ENCODE results near the gene IGDCC3.
A peak's percentile ranks its signal among the peaks of the same experiment; 100 is the strongest.
"Not testable (repeated sequence)": the region's sequence is repeated elsewhere in the genome, so short reads cannot be mapped to it uniquely, and the experiment has no call there.

IGDCC3 gene

DNA sequence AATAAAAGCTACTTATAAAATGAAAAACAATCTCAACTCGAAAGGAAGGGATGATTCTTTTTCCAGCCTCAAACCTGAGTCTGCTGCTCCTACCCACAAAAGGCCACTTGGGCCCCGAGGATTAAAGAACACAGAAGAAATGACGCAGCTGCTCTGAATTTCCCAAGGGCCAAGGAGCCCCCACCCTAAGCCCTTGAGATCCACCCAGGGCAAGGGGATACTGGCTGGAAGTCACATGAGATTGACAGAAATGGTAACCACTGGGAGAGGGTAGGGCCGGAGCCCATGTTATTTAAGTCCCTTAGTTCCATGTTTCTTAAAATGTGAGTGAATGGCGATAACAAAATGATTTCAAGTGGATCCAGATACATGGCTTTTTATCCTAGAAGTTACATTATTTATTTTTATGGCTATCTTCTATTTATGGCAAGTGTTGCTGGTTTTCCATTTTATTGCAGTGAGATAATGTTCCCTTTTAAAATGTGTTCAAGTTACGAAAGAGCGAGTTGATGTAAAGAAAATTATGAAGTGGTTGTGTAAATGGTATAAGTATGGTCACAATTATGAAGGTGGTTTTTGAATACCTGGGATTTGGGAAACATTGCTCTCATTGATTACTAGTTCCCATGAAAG, 28.1 kb upstream of the IGDCC3 start:
- DNase-seq = no peak

DNA sequence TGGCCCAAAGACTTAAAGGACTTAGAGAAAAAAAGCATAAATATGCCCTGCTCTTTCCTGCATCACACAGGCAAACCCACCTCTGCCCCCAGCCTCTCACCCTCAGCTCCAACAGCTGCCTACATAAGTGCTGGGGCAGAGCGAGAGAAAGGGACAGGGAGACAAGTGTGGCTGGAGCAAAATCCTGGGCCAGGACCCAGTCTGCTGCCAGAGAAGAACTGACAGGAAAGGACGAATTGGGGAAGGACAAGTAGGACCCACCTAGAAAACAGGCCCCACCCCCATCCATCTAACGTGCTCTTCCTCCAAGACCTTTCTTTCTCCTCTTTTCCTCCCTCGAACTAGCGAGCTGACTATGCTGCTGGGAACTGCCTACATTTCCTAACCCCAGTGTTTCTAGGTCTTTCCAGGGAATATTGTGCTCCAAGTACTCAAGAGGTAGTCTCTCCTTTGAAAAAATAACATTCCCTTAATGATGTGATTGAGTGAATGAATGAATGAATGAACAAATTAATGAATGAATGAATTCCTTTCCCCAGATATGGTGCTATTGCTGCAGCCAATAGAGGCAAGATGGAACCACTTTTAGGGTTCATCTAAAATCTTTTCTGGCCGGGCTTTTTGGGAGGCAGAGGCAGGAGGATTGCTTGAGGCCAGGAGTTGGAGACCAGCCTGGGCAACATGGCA, 26.5 kb upstream of the IGDCC3 start:
- DNase-seq = no peak

DNA sequence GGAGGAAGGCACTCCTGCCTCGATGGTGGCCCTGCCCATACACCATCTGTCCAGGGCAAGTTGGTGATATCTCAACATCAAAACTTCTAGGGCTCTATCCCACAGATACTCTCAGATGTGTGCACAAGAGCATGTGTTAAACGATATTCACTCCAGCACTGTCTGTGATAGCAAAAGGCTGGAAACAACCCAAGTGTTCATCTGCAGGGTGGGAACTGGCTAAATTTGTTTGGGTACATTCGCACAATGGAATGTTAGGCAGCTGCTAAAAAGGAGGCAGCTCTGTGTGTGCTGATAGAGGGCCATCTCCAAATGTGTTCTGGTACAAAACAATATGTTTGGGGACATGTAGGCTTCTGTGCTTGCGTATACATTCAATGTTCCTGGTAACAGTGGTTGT, 25.2 kb upstream of the IGDCC3 start:
- no peak for DNase-seq

DNA sequence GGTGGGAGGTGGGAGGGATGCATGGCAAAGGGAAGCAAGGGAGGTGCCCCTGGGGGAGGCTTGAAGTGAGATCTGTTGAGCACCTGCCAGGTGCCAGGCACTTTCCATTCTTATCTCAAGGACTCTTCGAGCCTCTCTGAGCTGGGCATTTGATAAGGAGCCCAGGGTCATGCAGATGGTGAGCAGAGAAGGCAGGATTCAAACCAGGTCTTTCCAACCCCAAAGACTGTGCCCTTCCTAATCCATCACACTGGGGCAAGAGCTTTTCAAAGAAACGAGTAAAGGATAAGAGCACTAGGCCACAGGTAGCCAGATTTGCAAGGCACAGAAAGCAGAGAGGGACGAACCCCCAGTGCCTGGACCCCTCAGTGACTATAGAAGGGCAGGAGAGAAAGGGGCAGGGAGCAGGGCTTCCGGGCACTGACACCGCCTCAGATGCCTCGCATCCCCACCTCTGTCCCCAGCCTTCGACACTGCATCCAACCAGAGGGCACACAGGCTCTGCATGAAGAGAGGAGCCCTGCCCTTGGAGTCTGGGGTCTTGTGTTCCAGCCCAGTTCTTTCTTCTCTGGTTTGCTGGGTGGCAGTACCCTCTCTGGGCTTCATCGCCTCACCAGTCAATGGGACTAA, 23.9 kb upstream of the IGDCC3 start:
- DNase-seq = no peak

DNA sequence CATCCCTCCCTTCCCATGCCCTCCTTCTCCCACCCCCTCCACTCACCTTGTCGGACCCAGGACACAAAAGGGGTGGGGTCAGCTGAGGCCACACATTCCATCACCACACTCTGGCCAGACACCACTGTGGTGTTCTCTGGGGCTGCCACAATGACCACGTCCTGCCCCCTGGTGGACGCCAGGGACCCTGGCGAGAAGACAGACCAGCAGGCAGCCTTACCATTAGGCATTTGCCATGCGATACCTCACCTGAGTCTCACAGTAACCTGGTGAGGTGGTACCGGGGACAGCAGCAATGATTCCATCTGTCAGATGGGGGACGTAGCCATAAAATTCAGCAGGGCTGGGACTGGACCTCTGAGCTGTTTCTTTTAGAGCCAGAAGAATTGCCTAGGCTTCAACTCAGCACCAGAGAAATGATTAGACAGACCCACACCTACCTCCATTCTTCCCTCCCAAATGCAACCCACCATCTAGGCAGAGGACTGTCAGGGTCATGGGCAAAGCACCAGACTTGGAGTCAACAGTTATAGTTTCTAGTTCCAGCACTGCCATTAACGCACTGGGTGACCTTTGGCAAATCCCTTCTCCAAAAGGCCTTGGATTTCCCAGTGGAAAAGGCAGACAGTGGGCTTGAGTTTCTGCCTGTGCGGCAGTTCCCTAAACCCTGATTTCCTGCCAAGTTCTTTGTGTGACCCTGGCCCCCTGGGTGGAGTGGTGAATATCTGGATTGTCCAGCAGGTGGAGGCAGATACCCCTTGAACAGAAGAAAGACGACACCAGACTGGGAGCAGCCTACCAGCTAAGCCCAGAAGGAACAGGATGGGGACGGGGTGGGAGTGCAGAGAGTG, 23.2 kb upstream of the IGDCC3 start:
- DNase-seq = peak; percentile 24 to 31

DNA sequence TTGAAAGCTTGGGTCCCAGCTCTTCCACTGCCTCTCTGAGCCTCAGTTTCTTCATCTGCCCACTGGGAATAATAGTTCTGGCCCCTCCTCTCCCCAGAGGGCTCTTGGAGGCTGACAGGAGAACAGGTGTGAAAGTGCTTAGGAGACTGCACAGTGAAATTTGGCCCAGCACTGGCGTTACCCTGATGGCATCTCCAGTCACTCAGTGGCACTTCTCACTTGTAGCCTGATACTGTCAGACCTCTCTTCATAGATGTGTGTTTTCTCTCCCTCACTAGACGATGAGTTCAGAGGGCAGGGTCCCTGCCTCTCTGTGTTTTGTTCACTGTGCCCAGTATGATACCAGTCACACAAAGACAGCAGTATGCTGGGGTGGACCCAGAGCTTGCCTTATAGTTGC, 22.2 kb upstream of the IGDCC3 start:
- no peak for DNase-seq

DNA sequence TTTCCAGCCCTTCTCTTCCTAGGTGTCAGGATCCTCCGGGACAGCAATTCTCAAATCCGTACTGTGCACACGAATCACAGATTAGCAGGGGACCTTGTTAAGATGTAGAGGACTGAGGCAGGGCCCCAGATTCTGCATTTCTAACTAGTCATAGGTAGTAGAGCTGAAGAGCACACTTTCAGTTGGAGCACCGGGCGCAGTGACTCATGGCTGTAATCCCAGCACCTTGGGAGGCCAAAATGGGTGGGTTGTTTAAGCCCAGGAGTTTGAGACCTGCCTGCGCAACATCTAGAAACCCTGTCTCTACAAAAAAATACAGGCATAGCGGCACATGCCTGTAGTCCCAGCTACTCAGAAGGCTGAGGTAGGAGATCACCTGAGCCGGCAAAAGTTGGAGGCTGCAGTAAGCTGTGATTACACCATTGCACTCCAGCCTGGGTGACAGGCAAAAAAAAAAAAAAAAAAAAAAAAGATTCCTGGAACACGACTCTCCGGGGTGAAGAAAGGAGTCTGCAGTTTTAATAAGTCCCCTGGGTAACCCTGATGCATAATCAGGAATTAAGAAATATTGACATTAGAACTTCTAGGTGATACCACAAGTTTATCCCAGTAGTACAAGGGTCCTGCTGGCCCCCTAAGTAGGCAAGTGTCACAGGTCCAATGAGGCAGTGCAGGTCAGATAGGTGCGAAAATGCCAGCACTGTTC, 21.4 kb upstream of the IGDCC3 start:
- DNase-seq = no peak

DNA sequence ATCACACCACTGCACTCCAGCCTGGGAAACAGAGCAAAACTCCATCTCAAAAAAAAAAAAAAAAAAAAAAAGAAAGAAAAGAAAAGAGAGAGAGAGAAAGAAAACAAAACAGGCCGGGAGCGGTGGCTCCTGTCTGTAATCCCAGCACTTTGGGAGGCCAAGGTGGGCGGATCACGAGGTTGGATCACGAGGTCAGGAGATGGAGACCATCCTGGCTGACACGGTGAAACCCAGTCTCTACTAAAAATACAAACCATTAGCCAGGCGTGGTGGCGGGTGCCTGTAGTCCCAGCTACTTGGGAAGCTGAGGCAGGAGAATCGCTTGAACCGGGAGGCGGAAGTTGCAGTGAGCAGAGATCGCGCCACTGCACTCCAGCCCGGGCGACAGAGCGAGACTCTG, 20.7 kb upstream of the IGDCC3 start:
- not testable (repeated sequence) for DNase-seq

DNA sequence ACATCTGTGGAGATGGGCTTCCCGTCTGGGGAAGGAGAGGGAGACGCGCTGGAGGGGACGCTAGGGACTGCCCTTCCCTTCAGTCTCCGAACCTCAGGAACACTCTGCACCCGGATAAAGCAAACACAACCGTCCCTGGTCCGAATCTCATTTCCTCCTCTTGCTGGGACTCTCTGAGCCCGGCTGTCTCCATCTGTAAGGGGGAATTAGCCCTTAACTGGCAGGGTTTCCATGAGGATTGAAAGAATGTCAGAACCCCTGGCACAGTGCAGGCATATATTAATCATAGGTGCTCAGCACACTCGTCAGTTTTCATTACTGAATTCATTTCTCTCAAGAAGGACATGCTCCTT, 19.1 kb upstream of the IGDCC3 start:
- no peak for DNase-seq

DNA sequence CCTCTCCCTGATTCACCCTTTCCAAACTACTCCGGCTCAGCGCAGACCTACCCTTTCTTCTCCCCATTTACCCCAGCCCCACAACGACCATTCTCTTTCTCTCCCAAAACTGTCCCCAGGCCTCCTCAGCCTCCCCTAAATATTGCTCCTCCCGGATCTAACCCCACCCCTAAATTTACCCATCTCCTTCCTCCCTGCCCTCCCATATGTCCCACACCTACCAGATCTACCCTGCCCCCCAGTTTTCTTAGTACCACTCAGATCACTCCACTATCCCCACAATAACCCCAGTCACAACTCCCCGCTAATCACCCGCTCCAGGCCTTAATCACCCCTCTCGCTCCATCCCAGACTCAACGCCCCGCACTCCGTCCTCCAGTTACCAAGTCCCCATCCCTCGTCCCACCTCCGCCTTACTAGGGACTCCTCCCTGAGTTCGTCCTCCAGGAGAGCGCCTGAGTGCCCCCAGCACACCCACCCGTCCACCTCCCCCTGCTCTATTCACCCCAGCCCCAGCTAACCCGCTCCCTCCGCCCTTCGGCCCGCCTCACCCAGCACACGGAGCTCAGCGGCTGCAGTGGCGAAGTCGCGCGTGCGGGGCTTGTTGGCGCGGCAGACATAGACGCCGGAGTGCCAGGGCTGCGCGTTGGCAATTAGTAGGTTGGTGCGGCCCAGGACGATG, 18.6 kb upstream of the IGDCC3 start:
- DNase-seq = no peak

DNA sequence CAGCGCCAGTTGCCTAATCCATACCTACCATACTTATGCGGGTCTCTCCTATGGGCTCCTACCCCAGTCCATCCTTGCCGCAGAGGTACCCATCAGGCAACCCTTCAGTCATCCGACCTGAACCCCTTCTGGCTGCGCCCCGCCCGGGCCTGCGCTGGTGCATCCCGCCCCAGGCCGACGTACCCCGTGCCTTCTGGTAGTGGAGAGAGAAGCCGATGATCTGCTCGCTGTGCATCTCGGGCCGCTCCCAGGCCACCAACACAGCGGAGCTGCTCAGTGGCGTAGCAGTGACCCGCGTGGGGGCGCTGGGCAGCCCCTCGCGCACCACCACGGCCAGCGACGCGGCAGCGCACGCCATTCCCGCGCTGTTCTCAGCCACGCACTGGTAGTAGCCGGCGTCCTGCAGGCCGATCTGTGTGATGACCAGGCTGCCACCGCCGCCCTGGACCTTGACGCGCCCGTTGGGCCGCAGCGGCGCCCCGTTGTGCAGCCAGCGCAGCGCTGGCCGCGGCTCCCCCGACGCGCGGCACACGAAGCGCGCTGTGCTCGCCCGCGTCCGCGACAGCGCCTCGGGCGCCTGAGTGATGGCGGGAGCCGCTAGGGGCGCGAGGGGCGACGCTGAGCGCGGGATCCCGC, 17.9 kb upstream of the IGDCC3 start:
- no peak for DNase-seq

DNA sequence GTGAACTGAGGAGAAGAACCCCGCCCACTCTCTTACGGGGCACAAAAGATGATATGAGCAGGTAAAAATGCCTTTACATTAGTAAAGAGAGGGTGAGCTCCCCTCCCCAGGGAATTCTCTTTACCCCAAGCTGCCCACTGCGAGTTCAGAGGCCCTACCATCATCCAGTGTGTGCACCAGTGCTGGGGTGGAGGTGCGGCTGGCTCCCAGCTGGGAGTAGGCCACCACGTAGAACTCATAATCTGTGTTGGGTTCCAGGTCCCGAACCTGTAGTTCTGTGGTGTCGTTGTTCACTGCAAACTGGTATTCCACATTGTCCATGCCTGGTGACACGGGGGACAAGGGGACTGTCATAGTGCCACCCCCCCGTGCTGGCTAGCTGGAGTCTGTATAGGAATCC, 17.1 kb upstream of the IGDCC3 start:
- DNase-seq = no peak

DNA sequence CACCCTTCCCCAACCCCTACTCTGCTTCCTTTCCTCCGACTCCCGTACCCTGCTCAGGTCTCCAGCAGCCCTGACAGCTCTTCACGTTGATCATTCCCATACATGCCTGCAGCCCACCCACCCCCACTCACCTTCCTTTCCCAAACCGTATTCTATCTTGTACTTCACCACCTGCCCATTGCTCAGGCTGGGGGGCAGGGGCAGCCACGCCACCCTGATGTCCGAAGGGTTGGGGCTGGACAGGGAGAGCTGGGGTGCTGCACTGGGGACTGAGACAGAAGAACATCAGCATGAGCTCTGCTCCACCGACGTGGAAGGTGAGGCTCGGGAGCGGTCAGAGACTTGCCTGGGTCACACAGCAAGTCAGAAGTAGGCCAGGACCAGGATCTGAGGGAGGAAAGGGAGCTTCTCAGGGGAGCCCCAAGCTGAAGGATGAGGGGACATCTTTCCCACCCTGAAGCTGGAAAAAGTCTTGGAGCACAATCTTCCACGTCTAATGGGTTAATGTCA, 16.5 kb upstream of the IGDCC3 start:
- DNase-seq = no peak

DNA sequence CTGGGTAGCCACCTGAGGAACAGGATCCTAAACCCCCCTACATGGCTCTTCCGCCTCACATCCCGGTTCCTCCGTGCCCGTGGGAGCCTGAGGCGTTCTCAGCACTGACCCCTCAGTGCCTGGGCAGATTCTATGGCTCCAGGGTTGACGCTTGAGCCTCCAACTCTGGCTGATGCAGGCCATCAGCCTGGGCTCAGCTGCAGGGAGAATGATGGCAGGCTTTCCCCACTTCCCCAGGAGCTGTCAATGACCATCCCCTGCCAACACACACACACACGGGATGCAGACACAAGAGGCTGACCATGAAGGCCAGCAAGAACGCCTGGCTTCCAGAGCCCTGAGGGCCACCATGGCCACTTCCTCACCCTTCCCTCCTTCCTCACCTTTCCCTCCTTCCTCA, 15.8 kb upstream of the IGDCC3 start:
- DNase-seq = no peak

DNA sequence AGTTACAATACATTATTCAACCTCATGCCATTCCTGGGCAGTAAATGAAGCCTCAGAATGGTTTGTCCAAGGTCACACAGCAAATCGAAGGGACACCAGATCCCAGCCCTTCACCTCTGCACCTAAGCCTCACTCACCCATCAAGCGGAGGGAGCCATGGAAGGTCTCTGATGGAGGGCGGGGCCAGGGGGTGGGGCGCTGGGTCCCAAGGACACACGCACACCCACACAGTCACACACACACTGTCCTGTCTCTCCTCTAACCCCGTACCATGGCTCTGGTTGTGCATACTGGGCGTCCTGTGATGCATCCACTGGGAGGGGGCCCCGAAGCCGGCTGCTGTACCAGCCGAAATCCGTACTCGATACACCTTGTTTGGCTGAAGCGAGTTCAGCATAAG, 15.3 kb upstream of the IGDCC3 start:
- no peak for DNase-seq

DNA sequence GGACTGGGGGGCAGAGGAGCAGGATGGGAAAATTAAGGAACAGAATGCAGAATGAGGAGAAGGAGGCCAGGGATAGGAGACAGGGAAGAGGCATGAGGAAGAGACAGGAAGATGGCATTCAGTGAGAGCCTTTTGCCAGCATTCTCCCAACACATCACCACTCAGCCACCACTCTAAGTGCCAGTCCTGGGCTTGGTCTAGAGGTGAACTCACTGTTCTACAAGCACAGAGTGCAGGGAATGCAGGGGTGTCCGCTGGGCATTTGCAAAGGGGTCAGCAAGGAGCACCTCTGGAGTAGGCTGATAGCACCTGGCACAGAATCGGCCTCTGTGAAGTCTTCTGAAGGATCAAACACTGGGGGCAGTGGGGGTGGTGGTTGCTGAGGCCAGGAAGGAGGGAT, 14.6 kb upstream of the IGDCC3 start:
- no peak for DNase-seq

DNA sequence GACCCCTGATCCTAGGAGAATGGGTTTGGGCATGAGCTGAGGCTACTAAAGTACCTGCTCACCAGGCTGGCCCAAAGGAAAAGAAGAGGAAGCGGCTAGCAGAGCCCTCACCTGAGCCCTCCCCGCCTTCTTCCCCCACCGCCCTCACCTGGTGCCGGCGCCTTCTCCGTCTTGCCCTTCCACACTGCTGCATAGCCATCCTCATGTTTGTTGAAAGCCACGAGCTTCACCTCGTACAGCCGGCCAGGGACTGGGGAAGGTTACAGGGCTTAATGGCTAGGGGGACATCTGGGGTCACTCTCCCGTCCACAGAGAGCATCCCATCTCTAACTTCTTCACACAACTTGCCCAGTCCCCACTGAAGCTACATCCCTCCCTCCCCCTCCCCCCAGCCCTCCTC, 13.9 kb upstream of the IGDCC3 start:
- DNase-seq = no peak

DNA sequence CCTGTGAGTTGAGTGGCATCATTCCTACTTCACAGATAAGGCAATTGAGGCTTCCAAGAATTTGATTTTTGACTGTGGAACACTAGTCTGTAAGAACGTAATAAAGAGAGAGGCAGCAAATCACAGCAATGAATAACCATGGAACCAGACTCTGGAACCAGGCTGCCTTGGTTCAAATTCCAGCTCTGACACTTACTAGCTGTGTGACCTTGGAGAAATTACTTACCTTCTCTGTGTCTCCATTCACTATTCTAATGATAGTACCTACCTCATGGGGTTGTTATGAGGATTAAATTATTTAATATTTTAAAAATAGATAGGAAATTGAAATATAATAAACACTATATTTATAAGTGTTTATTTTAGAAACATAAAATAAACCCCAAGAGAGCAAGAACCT, 12.6 kb upstream of the IGDCC3 start:
- no peak for DNase-seq

DNA sequence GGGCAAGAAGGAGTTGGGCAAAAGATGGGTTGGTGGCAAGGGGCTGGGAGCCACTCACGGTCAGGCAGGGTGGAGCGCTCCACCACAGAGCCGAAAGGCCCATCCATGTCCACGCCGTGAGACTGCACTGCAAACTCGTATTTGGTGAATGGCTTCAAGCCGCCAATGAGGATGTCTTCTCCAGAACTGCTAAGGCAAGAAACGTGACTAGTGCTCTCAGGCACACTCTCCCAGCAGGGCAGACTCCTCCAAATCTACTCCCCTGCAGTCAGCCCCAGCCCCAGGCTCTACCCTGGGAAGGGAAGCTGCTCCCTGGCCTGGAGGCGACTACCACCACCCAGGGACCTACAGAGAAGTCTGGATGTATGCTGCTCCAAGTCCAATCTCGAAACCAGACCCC, 11.4 kb upstream of the IGDCC3 start:
- DNase-seq = no peak

DNA sequence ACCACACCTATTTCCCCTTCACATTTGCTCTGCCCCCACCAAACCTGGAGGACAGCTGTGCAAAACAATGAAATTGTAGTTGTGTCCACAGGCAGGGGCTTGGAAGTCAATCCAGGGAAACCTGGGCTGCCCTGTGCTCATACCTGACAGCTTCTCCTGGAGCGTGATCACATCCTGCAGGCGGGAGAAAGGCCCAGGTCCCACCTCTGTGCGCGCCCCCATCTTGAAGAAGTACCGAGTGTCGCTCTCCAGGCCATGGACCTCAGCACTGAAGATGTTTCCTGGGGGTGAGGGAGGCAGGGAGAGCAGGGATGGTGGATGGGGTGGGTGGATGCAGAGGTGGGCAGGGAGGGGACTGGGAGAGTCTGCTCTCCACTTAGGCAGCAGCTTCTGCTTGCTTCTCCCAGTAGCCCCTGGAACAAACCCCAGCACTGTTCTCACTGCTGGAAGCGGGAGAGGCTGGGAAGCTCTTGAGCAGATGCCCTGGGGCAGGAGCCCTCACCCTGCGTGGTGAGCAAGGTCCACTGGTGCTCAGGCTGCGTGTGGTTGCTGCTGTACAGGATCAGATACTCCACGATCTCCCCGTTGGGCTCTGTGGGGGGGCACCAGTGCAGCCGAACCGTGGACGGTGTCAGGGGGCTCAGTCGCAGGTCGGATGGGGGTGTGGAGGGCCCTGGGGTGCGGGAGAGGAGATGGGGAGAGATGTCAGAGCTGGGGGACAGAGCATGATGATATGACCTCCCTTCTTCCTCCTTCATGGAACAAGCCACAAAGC, 10.7 kb upstream of the IGDCC3 start:
- no peak for DNase-seq

DNA sequence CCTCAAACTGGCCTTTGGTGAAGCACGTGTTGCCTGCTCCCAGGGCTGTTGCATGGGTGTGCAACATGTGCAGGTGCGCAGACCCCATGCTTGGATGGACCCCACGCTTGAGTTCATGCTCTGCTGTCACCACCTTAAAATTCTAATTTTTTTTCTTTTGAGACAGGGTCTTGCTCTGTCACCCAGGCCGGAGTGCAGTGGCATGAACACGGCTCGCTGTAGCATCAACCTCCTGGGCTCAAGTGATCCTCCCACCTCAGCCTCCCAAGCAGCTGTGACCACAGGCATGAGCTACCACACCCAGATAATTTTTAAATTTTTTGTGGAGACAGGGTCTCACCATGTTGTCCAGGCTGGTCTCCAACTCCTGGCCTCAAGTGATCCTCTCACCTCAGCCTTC, 9.1 kb upstream of the IGDCC3 start:
- no peak for DNase-seq
